DOHH2 (cell line): Measurements from ENCODE around the gene ACSF3.

Source experiments
- H3F3A ChIP-seq: fragments of 200-600 bp; sonication (generic), shearing (Covaris generic); 2 replicates; pipeline ENCODE4 v1.6.0; 2016; ENCODE audit warnings: antibody characterized with exemption, mild to moderate bottlenecking; ENCODE audit not compliant: control insufficient read depth, insufficient read depth
- H3K27ac ChIP-seq: fragments of 200-600 bp; sonication (generic); 2 replicates; pipeline ENCODE4 v1.5.1; 2014; ENCODE audit warnings: low read depth, mild to moderate bottlenecking, low read length, moderate library complexity
- H3K27me3 ChIP-seq: fragments of 200-600 bp; sonication (generic); 2 replicates; pipeline ENCODE4 v1.6.1; 2014; ENCODE audit warnings: mild to moderate bottlenecking, low read length, mixed read lengths; ENCODE audit not compliant: control insufficient read depth
- H3K36me3 ChIP-seq: fragments of 200-600 bp; sonication (generic); 2 replicates; pipeline ENCODE4 v1.6.1; 2014; ENCODE audit warnings: mild to moderate bottlenecking, low read length, moderate library complexity, mixed read lengths; ENCODE audit not compliant: control insufficient read depth
- H3K4me1 ChIP-seq: fragments of 200-600 bp; sonication (generic); 2 replicates; pipeline ENCODE4 v1.6.1; 2014; ENCODE audit warnings: mild to moderate bottlenecking, low read length, mixed read lengths; ENCODE audit not compliant: control insufficient read depth
- H3K4me2 ChIP-seq: fragments of 200-600 bp; sonication (generic); 2 replicates; pipeline ENCODE4 v1.6.0; 2014; ENCODE audit warnings: mild to moderate bottlenecking, low read length, moderate library complexity
- H3K4me3 ChIP-seq: fragments of 200-600 bp; sonication (generic); 2 replicates; pipeline ENCODE4 v1.5.1; 2014; ENCODE audit warnings: mild to moderate bottlenecking, low read length, mixed read lengths
- H3K79me2 ChIP-seq: fragments of 200-600 bp; sonication (generic); 2 replicates; pipeline ENCODE4 v1.6.1; 2014; ENCODE audit warnings: mild to moderate bottlenecking, low read length, mixed read lengths; ENCODE audit not compliant: control insufficient read depth
- H3K9me2 ChIP-seq: fragments of 200-600 bp; sonication (generic); replicated peaks from 2 replicates; pipeline ENCODE4 v1.6.1; 2014; ENCODE audit warnings: mild to moderate bottlenecking, low read length, mixed read lengths; ENCODE audit not compliant: control insufficient read depth
- H3K9me3 ChIP-seq: fragments of 200-600 bp; sonication (generic); 2 replicates; pipeline ENCODE4 v1.6.1; 2014; ENCODE audit warnings: antibody characterized with exemption, low read length, mixed read lengths; ENCODE audit not compliant: control insufficient read depth, insufficient read depth
- H4K20me1 ChIP-seq: fragments of 200-600 bp; sonication (generic); 2 replicates; pipeline ENCODE4 v1.6.0; 2014; ENCODE audit warnings: low read depth, mild to moderate bottlenecking, antibody characterized with exemption, low read length, moderate library complexity; ENCODE audit not compliant: control insufficient read depth, insufficient read depth
- EZH2phosphoT487 ChIP-seq: fragments of 200-600 bp; sonication (generic); IDR thresholded peaks from 2 replicates; pipeline ENCODE4 v1.6.1; 2017; ENCODE audit warnings: borderline replicate concordance, mild to moderate bottlenecking, antibody characterized with exemption, low read length, moderate library complexity, mixed read lengths
- TF ChIP-seq, protein P1 (sequence below): fragments of 200-600 bp; sonication (generic); IDR thresholded peaks from one replicate; pipeline ENCODE4 v1.5.1; 2014; ENCODE audit warnings: antibody characterized with exemption, mild to moderate bottlenecking, low read depth, low read length; ENCODE audit not compliant: poor library complexity, severe bottlenecking

ACSF3 gene

DNA sequence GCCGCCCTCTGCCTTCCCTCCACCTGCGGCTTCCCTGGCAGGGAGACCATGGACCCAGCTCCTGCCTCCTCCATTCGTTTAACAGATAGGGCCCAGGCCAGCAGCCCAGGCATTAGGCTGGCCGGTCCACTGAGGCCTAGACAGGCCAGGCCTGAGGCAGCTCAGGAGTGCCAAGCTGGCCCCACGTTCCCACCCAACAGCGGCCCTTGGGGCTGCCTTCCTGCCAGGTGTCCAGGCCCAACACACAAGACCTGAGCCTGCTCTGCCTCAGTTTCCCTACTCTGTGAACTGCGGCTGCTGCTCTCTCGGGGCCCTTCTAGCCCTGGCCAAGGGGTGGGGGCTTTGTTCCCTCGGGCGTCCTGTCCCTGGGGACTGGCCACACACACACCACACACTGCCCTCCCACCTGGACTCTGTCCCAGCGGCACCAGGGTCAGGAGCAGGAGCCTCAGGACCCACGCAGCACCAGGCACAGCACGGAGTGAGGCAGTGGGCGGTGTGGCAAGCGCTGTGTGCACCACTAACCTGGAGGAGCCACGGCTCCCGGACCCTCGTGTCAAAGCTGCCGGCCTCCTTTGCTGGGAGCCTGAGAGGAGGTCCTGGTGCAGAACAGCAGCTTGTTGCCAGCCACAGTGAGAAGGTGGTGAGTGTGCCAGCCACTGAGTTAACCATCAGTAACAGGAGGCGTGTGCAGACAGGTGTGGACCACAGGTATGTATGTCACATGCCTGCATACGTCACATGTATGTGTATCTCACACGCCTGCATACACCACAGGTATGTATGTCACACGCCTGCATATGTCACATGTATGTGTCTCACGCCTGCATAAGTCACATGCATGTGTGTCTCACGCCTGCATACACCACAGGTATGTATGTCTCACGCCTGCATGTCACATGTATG is 63.3 kb downstream of the ACSF3 start:
- no peaks in the 10 kb centered on the region for H3K79me2 ChIP-seq
- peaks cover 28% of the 10 kb centered on the region; the same call in 1 of the 2 replicates for H3K9me3 ChIP-seq
- TF ChIP-seq EZH2phosphoT487, result no peak
- TF ChIP-seq, protein P1, sequence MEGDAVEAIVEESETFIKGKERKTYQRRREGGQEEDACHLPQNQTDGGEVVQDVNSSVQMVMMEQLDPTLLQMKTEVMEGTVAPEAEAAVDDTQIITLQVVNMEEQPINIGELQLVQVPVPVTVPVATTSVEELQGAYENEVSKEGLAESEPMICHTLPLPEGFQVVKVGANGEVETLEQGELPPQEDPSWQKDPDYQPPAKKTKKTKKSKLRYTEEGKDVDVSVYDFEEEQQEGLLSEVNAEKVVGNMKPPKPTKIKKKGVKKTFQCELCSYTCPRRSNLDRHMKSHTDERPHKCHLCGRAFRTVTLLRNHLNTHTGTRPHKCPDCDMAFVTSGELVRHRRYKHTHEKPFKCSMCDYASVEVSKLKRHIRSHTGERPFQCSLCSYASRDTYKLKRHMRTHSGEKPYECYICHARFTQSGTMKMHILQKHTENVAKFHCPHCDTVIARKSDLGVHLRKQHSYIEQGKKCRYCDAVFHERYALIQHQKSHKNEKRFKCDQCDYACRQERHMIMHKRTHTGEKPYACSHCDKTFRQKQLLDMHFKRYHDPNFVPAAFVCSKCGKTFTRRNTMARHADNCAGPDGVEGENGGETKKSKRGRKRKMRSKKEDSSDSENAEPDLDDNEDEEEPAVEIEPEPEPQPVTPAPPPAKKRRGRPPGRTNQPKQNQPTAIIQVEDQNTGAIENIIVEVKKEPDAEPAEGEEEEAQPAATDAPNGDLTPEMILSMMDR, result no peak
- no peaks in the 10 kb centered on the region for H3K27me3 ChIP-seq
- no peak overlapping the region for H3K27ac ChIP-seq
- H3K4me3 ChIP-seq, result no peak overlapping the region
- H3K4me2 ChIP-seq, result no peak overlapping the region
- peaks cover 25% of the 10 kb centered on the region for H3F3A ChIP-seq
- no peaks in the 10 kb centered on the region for H3K9me2 ChIP-seq
- peaks cover under 1% of the 10 kb centered on the region; the same call in 1 of the 2 replicates for H3K36me3 ChIP-seq
- peaks cover 7% of the 10 kb centered on the region; the same call in 1 of the 2 replicates for H4K20me1 ChIP-seq
- H3K4me1 ChIP-seq, result peaks cover 27% of the 10 kb centered on the region

DNA sequence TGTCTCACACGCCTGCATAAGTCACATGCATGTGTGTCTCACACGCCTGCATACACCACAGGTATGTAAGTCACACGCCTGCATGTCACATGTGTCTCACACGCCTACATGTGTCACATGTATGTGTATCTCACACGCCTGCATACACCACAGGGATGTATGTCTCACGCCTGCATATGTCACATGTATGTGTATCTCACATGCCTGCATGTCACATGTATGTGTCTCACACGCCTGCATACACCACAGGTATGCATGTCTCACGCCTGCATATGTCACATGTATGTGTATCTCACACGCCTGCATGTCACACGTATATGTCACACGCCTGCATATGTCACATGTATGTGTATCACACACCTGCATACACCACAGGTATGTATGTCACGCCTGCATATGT is 64.1 kb downstream of the ACSF3 start:
- H3K4me2 ChIP-seq, result no peak overlapping the region
- H3K79me2 ChIP-seq, result no peaks in the 10 kb centered on the region

DNA sequence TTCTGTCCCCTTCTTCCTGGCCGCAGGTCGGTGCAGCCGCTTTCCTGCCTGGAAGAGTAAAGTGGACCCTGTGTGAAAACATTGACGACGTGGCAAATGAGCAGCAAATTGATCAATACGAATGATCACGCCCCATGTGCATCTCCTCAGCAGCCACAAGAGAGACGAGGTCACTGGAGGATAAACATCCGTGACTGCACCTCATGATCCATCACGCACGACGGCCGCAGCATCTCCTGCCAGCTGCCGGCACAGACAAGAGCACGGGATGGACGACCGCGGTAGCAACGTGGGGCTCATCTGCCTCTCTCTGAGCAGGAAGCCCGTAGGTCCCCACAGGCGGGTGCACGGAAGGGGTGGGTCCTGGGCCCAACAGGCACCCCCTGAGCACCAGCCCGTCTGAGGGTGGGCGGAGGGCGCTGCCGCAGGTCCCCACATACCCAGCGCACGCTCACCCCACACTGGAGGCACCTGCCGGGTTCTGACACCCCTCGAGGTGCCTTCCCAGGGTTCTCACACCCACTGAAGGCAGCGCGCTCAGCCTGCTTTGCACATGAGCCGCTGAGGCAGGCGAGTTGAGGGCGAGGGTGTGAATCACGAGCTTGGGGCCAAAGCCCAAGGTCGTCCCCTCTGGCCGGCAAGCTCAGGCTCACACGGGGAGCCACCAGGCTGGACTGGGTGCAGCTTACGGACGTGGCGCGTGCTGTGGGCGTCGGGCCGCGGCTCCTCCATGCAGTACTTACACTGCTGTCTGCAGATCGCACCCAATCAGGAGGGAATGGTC is 65.6 kb downstream of the ACSF3 start:
- no peaks in the 10 kb centered on the region for H3K36me3 ChIP-seq
- H4K20me1 ChIP-seq, result no peaks in the 10 kb centered on the region; the same call in 1 of the 2 replicates
- H3K9me3 ChIP-seq, result peaks cover 28% of the 10 kb centered on the region; the same call in 1 of the 2 replicates
- no peak overlapping the region for H3K4me2 ChIP-seq
- H3K9me2 ChIP-seq, result no peaks in the 10 kb centered on the region
- no peaks in the 10 kb centered on the region for H3K27me3 ChIP-seq
- no peak overlapping the region for H3K4me3 ChIP-seq
- peaks cover 10% of the 10 kb centered on the region for H3K4me1 ChIP-seq
- no peak overlapping the region for H3K27ac ChIP-seq
- TF ChIP-seq EZH2phosphoT487, result no peak
- TF ChIP-seq, protein P1, result no peak
- H3K79me2 ChIP-seq, result no peaks in the 10 kb centered on the region
- H3F3A ChIP-seq, result peaks cover 22% of the 10 kb centered on the region

More for the DNA sequence above, 64.1 kb downstream of the ACSF3 start:
- Histone ChIP-seq H3F3A (peaks cover 20% of the 10 kb centered on the region), H3K27ac (no peak overlapping the region), H3K36me3 (no peaks in the 10 kb centered on the region), H3K9me2 (no peaks in the 10 kb centered on the region), H3K9me3 (peaks cover 28% of the 10 kb centered on the region; the same call in 1 of the 2 replicates), H3K27me3 (no peaks in the 10 kb centered on the region), H3K4me3 (no peak overlapping the region), H3K4me1 (peaks cover 23% of the 10 kb centered on the region), H4K20me1 (peaks cover 7% of the 10 kb centered on the region; the same call in 1 of the 2 replicates)
- TF ChIP-seq, protein P1, result no peak
- TF ChIP-seq EZH2phosphoT487, result no peak
